Spleen (tissue), 7 donors: ENCODE measurements around the gene RERG.

ENCODE experiments used
- CTCF ChIP-seq, 11 experiments: fragments of 200-600 bp in 7 of 11; fragments of 450-650 bp in 4 of 11; sonication (generic) in 4 of 11; IDR thresholded peaks in 8 of 11; conservative IDR thresholded peaks in 3 of 11; 1 replicate in 7 of 11; 2 replicates in 4 of 11; pipeline versions ENCODE4 v1.4.0 to v1.8.0; 2016 to 2021; ENCODE audit warnings: antibody characterized with exemption in 11 of 11, inconsistent platforms in 4 of 11, mild to moderate bottlenecking in 1 of 11
- POLR2A ChIP-seq, 3 donors: fragments of 450-650 bp; IDR thresholded peaks; one replicate each; pipeline ENCODE4 v1.5.1; 2017; ENCODE audit warnings: antibody characterized with exemption in 3 of 3, mild to moderate bottlenecking in 1 of 3
- POLR2AphosphoS5 ChIP-seq, 3 donors: sonication (generic); formaldehyde crosslinking; IDR thresholded peaks; one replicate each; pipeline ENCODE4 v1.5.1; 2017; ENCODE audit warnings: antibody characterized with exemption in 3 of 3
- donor health status: DM: no; HTN: no; CAD: no; lungs with moderate emphysema.
- donor health status: DM: no; HTN: no; CAD: no.
- donor health status: DM: no; HTN: no; CAD: no.

- peak in 10 of 11 experiments; percentile 4 to 58 (median 44) for TF ChIP-seq CTCF (IDR thresholded peaks at IDR 0.05 in 8 of 11, conservative IDR thresholded peaks at IDR 0.05 in 3 of 11)
- no peak for TF ChIP-seq POLR2AphosphoS5 (IDR thresholded peaks at IDR 0.05)
- TF ChIP-seq POLR2A (IDR thresholded peaks at IDR 0.05) = no peak
Measured at GRCh38 chr12:15227004-15227679, 5.9 kb upstream of the RERG start.
